Pancreas (tissue), 10 donors: ENCODE data around the gene RAE1. TPM values are rescaled to one million over a fixed set of nuclear protein-coding genes. Genes with fewer than 3 reads are reported as not detected.

Source experiments
- ATAC-seq, 4 donors: fragments of 200-7000 bp; cut with Tn5 transposase; one replicate each; pipeline versions ENCODE4 v1.8.0 to v1.9.1; 2020; ENCODE audit warnings: mild to moderate bottlenecking in 4 of 4, moderate library complexity in 4 of 4
- DNase-seq, 6 donors: peaks; one replicate each; pipeline ENCODE4 v3.0.0-alpha.2; 2020
- FAIRE-seq: peaks from 2 replicates; lab custom pipeline; 2012; peaks lifted over from hg19 to GRCh38; lab: Jason Lieb, UNC
- H3K27ac ChIP-seq, 4 donors: fragments of 200-600 bp; sonication (generic); 1 replicate in 3 of 4; 2 replicates in 1 of 4; pipeline versions ENCODE4 v1.5.0 to v1.8.0; 2020
- H3K27me3 ChIP-seq, 4 donors: fragments of 200-600 bp; one replicate each; pipeline ENCODE4 v1.8.0; 2021
- H3K36me3 ChIP-seq, 3 donors: fragments of 200-600 bp; sonication (generic) in 1 of 3; one replicate each; pipeline versions ENCODE4 v1.5.0 to v1.8.0; 2020 to 2021
- H3K4me1 ChIP-seq, 3 donors: fragments of 200-600 bp; one replicate each; pipeline ENCODE4 v1.8.0; 2021
- H3K4me3 ChIP-seq, 4 donors: fragments of 200-600 bp; sonication (generic) in 2 of 4; one replicate each; pipeline versions ENCODE4 v1.5.0 to v1.8.0; 2020 to 2021
- H3K9me3 ChIP-seq, 4 donors: fragments of 200-600 bp; one replicate each; pipeline ENCODE4 v1.8.0; 2021
- CTCF ChIP-seq, 4 donors: fragments of 200-600 bp; sonication (generic) in 3 of 4; IDR thresholded peaks; one replicate each; pipeline versions ENCODE4 v1.5.0 to v1.8.0; 2021; ENCODE audit warnings: antibody characterized with exemption in 4 of 4
- WGBS, 2 donors: extraction: QIAGEN DNeasy Blood & Tissue Kit; methylation state at CpG; one replicate each; pipeline ENCODE4 v1.1.7; 2013; 5-methylcytosine and 5-hydroxymethylcytosine counted together
- intact Hi-C, 3 donors: fragments of 100-400 bp; cut with DNase I; formaldehyde crosslinking; loops; one replicate each; pipeline versions ENCODE4 v1.11.1 to v1.14.2; 2022
- polyA plus RNA-seq, 2 donors: library from polyadenylated mRNA; stranded (reverse); fragments of 200-250 nt; gene quantifications; one replicate each; pipeline ENCODE4 v1.2.3, GENCODE V29; 2013
- total RNA-seq, 6 donors: library from RNA; stranded (reverse); fragmentation: NEBNext Ultra II Directional in 4 of 6; extraction: Animal tissue kit (Norgen Biotek cat#: 25700) in 4 of 6; gene quantifications; one replicate each; pipeline versions ENCODE4 v1.2.1 to v1.2.4, GENCODE V29; 2021 to 2023
- donor health status: healthy with polysubstance abuse.
- donor health status: DM: no; HTN: no; CAD: no; lungs with moderate emphysema.
- donor health status: DM: no; HTN: no; CAD: no.
- donor health status: control.
- donor health status: control.
- donor health status: Bipolar disorder and iron deficiency.
- donor health status: DM: yes; HTN: yes; CAD: no.
- donor health status: DM: no; HTN: no; CAD: no.
- donor health status: DM: no; HTN: no; CAD: no.
- donor health status: DM: yes; HTN: yes; CAD: no.

Gene RAE1
- total and polyA plus RNA-seq, 8 donors = 4.3 to 13.5 (median 6.6) TPM

- no peaks in the 10 kb centered on the region for H3K36me3 ChIP-seq
- intact Hi-C loops = no loop called here
- ATAC-seq = no peak
- no peaks in the 10 kb centered on the region for H3K9me3 ChIP-seq
- H3K27ac ChIP-seq = no peak overlapping the region
- no peak for DNase-seq
- peaks cover 0 to 10% (median 0%) of the 10 kb centered on the region in 4 donors for H3K27me3 ChIP-seq
- no peak for TF ChIP-seq CTCF (IDR thresholded peaks at IDR 0.05)
- H3K4me3 ChIP-seq = no peak overlapping the region
- H3K4me1 ChIP-seq = no peaks in the 10 kb centered on the region
- FAIRE-seq = no peak
- WGBS, 2 donors = 67 to 79% methylated on average over 14 of the region's 14 CpGs
Observed at GRCh38 chr20:57317789-57318371, 33.2 kb upstream of the RAE1 start.

- no peaks in the 10 kb centered on the region for H3K4me1 ChIP-seq
- TF ChIP-seq CTCF (IDR thresholded peaks at IDR 0.05) = no peak
- H3K4me3 ChIP-seq = no peak overlapping the region
- H3K9me3 ChIP-seq = no peaks in the 10 kb centered on the region
- no peak for DNase-seq
- no peak overlapping the region for H3K27ac ChIP-seq
- H3K27me3 ChIP-seq = peaks cover 0 to 10% (median 0%) of the 10 kb centered on the region in 4 donors
- 56 to 81% methylated on average over 4 of the region's 4 CpGs for WGBS, 2 donors
- FAIRE-seq = no peak
- no peak for ATAC-seq
- H3K36me3 ChIP-seq = no peaks in the 10 kb centered on the region
- intact Hi-C loops = no loop called here
Observed at GRCh38 chr20:57319584-57319983, 31.5 kb upstream of the RAE1 start.

GRCh38 chr20:57320358-57320757, 30.7 kb upstream of the RAE1 start:
- no peak for DNase-seq
- intact Hi-C loops = no loop called here
- 61 to 70% methylated on average over 3 of the region's 3 CpGs for WGBS, 2 donors
- Histone ChIP-seq H3K27ac (no peak overlapping the region), H3K36me3 (no peaks in the 10 kb centered on the region), H3K4me1 (no peaks in the 10 kb centered on the region), H3K9me3 (no peaks in the 10 kb centered on the region), H3K27me3 (peaks cover 0 to 10% (median 0%) of the 10 kb centered on the region in 4 donors), H3K4me3 (no peak overlapping the region)
- ATAC-seq = no peak
- TF ChIP-seq CTCF (IDR thresholded peaks at IDR 0.05) = no peak
- no peak for FAIRE-seq

GRCh38 chr20:57321142-57321541, 29.9 kb upstream of the RAE1 start:
- Histone ChIP-seq H3K4me1 (no peaks in the 10 kb centered on the region), H3K27ac (no peak overlapping the region), H3K4me3 (no peak overlapping the region), H3K9me3 (no peaks in the 10 kb centered on the region), H3K36me3 (no peaks in the 10 kb centered on the region), H3K27me3 (peaks cover 0 to 10% (median 0%) of the 10 kb centered on the region in 4 donors)
- DNase-seq = no peak
- TF ChIP-seq CTCF (IDR thresholded peaks at IDR 0.05) = no peak
- 55 to 65% methylated on average over 2 of the region's 2 CpGs for WGBS, 2 donors
- intact Hi-C loops = no loop called here
- no peak for FAIRE-seq
- ATAC-seq = no peak

- H3K27ac ChIP-seq = no peak overlapping the region
- H3K36me3 ChIP-seq = no peaks in the 10 kb centered on the region
- 53 to 68% methylated on average over 2 of the region's 2 CpGs for WGBS, 2 donors
- ATAC-seq = no peak
- H3K4me1 ChIP-seq = no peaks in the 10 kb centered on the region
- H3K9me3 ChIP-seq = no peaks in the 10 kb centered on the region
- no peak for TF ChIP-seq CTCF (IDR thresholded peaks at IDR 0.05)
- intact Hi-C loops = no loop called here
- H3K27me3 ChIP-seq = peaks cover 0 to 10% (median 0%) of the 10 kb centered on the region in 4 donors
- no peak overlapping the region for H3K4me3 ChIP-seq
- no peak for FAIRE-seq
- no peak for DNase-seq
Observed at GRCh38 chr20:57322476-57322875, 28.6 kb upstream of the RAE1 start.
